ENCODE data around the gene SLC1A7. TPM values are rescaled to one million over a fixed set of nuclear protein-coding genes. Genes with fewer than 3 reads are reported as not detected.

The SLC1A7 gene
- total RNA-seq, 1 experiment from 2014 or later: not detected

DNA sequence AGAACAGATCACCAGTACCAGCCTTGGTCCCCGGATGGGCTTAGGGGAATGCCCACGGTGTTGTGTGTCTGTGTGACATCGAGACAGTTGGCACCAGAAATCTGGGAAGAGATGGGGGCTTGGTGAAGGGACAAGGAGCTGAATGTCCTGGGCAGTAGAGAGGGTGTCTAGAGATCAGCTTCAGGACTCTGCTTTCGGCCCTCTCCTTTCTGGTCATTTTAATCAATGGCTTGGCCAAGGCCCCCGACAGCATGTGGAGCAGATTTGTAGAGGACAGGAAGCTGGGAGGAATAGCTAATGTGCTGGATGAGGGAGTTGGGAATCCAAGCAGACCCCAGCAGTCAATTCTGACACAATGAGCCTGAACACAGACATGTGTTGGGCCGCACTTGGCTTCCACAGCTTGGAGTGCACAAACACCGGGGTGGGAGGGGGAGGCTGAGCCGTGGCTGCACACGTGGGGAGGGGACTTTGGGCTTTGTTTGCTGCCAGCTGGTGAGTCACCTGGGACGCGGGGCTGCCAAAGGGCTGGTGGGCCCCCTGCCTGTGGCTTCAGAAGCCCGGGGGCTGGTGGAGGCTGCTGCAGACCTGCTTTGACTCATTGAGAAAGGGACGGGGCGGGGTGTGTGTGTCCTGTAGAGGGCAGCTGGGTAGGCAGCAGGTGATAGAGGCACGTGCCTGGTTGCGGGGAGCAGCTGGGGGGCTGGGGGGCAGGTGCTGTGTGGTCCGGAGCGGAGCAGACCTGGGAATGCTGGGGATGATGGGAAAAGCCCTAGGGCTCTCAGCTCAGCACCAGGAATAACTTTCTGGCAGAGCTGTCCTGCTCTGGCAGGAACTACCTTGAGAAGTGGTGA lies 20.9 kb downstream of the SLC1A7 start (continued):
- TF ChIP-seq YY1 (IDR thresholded peaks at IDR 0.05; ENCODE audit: extremely low read depth, insufficient replicate concordance, low read depth, low read length) (no peak), EZH2 (IDR thresholded peaks at IDR 0.05) (no peak), ELF1 (IDR thresholded peaks at IDR 0.05; ENCODE audit: borderline replicate concordance, low read depth) (no peak), POLR2AphosphoS5 (IDR thresholded peaks at IDR 0.05; ENCODE audit: low read depth, low read length) (no peak), CTCF (IDR thresholded peaks at IDR 0.05 in 2 of 3, conservative IDR thresholded peaks at IDR 0.05 in 1 of 3; ENCODE audit: borderline replicate concordance in 1 of 3, insufficient read depth in 1 of 3, low read depth in 2 of 3, low read length in 2 of 3) (no peak)

DNA sequence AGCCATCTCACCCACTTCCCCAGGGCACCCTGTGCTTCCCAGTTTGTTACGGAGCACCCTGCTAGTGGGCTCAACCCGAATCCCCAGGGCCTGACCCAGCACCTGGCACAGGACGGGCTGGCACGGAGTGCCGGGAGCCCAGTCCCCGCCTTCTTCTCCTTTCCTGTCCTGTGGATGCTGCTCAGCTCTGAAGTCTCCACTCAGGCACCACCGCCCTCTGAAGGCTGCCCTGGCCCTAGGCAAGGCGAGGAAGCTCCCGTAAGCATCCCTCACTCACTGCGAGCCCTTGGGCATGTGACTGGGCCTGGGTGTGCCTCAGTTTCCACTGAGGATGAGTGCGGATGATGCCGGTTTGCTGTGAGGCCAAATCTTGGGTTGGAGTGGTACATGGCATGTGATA lies 21.8 kb downstream of the SLC1A7 start:
- Histone ChIP-seq H3K79me2 (ENCODE audit: insufficient read depth, low read length) (no peaks in the 10 kb centered on the region), H3K9me3 (ENCODE audit: control insufficient read depth in 1 of 2, insufficient read depth in 1 of 2, low read depth in 1 of 2, low read length in 2 of 2) (no peaks in the 10 kb centered on the region), H3K9ac (ENCODE audit: low read length) (no peak overlapping the region), H3K27me3 (ENCODE audit: insufficient read depth, low read length) (no peaks in the 10 kb centered on the region), H2AFZ (ENCODE audit: low read depth, low read length, poor library complexity, severe bottlenecking) (no peak overlapping the region), H4K20me1 (ENCODE audit: insufficient read depth) (no peaks in the 10 kb centered on the region), H3K4me3 (replicated peaks in 1 of 2; ENCODE audit: low read depth in 1 of 2, low read length in 2 of 2) (no peak overlapping the region), H3K4me2 (ENCODE audit: low read length) (no peak overlapping the region), H3K4me1 (ENCODE audit: control insufficient read depth in 1 of 2, insufficient read depth in 2 of 2, low read length in 2 of 2) (no peaks in the 10 kb centered on the region), H3K9me2 (ENCODE audit: insufficient read depth) (no peaks in the 10 kb centered on the region), H3K27ac (ENCODE audit: low read depth, low read length) (no peak overlapping the region), H3K36me3 (ENCODE audit: control insufficient read depth in 1 of 2, insufficient read depth in 2 of 2, low read length in 2 of 2) (no peaks in the 10 kb centered on the region)
- ChIA-PET POLR2A (no interaction called here), CTCF (no interaction called here), RAD21 (ENCODE audit: low non-redundant PET in 1 of 2, low total read pairs in 2 of 2, uncharacterized antibody in 2 of 2, unreplicated experiment in 2 of 2) (no interaction called here)
- intact Hi-C loops (cut with micrococcal nuclease): no loop called here
- no TSS peak for BruUV-seq (replicated peaks)
- no peak for TF ChIP-seq ZNF274 (IDR thresholded peaks at IDR 0.05; ENCODE audit: low read depth, low read length)
- TF ChIP-seq ELF1 (IDR thresholded peaks at IDR 0.05; ENCODE audit: borderline replicate concordance, low read depth): no peak
- no peak for TF ChIP-seq CTCF (IDR thresholded peaks at IDR 0.05 in 2 of 3, conservative IDR thresholded peaks at IDR 0.05 in 1 of 3; ENCODE audit: borderline replicate concordance in 1 of 3, insufficient read depth in 1 of 3, low read depth in 2 of 3, low read length in 2 of 3)
- TF ChIP-seq JUND (IDR thresholded peaks at IDR 0.05): no peak
- no peak for TF ChIP-seq SIN3A (IDR thresholded peaks at IDR 0.05; ENCODE audit: low read depth)
- TF ChIP-seq TCF7L2 (IDR thresholded peaks at IDR 0.05; ENCODE audit: borderline replicate concordance, extremely low read depth, insufficient read depth, insufficient read length): no peak
- TF ChIP-seq CBX3 (IDR thresholded peaks at IDR 0.05; ENCODE audit: low read depth): no peak
- no peak for TF ChIP-seq POLR2AphosphoS5 (IDR thresholded peaks at IDR 0.05; ENCODE audit: low read depth, low read length)
- TF ChIP-seq EZH2 (IDR thresholded peaks at IDR 0.05): no peak
- TF ChIP-seq, protein P1, sequence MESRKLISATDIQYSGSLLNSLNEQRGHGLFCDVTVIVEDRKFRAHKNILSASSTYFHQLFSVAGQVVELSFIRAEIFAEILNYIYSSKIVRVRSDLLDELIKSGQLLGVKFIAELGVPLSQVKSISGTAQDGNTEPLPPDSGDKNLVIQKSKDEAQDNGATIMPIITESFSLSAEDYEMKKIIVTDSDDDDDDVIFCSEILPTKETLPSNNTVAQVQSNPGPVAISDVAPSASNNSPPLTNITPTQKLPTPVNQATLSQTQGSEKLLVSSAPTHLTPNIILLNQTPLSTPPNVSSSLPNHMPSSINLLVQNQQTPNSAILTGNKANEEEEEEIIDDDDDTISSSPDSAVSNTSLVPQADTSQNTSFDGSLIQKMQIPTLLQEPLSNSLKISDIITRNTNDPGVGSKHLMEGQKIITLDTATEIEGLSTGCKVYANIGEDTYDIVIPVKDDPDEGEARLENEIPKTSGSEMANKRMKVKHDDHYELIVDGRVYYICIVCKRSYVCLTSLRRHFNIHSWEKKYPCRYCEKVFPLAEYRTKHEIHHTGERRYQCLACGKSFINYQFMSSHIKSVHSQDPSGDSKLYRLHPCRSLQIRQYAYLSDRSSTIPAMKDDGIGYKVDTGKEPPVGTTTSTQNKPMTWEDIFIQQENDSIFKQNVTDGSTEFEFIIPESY (IDR thresholded peaks at IDR 0.05; ENCODE audit: extremely low read depth, insufficient replicate concordance, low read length): no peak
- TF ChIP-seq POLR2A (IDR thresholded peaks at IDR 0.05; ENCODE audit: borderline replicate concordance, extremely low read depth, insufficient read depth, insufficient read length): no peak
- no peak for TF ChIP-seq YY1 (IDR thresholded peaks at IDR 0.05; ENCODE audit: extremely low read depth, insufficient replicate concordance, low read depth, low read length)
- no peak for TF ChIP-seq RAD21 (IDR thresholded peaks at IDR 0.05; ENCODE audit: low read depth)
- DNase-seq (ENCODE audit: low read depth, low spot score) (no peak), ATAC-seq (no peak)

All from HCT116 (cell line).